HEK293T (cell line): ENCODE measurements around the gene HLA-DQB1.
A peak's percentile ranks its signal among the peaks of the same experiment; 100 is the strongest.
"Not testable (repeated sequence)": the region's sequence is repeated elsewhere in the genome, so short reads cannot be mapped to it uniquely, and the experiment has no call there.

Source experiments
- CTCF ChIA-PET: fragments of 350-600 bp; formaldehyde crosslinking; extraction: SDS; loops from one replicate; lab custom pipeline; 2021; ENCODE audit warnings: antibody characterized with exemption, inconsistent platforms; lab: Yijun Ruan, JAX
- POLR2A ChIA-PET: fragments of 350-600 bp; formaldehyde crosslinking; extraction: SDS; loops from one replicate; lab custom pipeline; 2020; ENCODE audit warnings: antibody characterized with exemption, inconsistent platforms; lab: Yijun Ruan, JAX
- DNase-seq: peaks from one replicate; pipeline ENCODE4 v3.0.0; 2012; ENCODE audit warnings: mixed read lengths; ENCODE audit errors: extremely low spot score
- ARNT ChIP-seq: fragments of 450-650 bp; IDR thresholded peaks from 2 replicates; pipeline ENCODE4 v1.6.1; 2017; ENCODE audit warnings: mild to moderate bottlenecking
- BHLHE40 ChIP-seq: fragments of 450-650 bp; IDR thresholded peaks from 2 replicates; pipeline ENCODE4 v1.6.1; 2016; ENCODE audit warnings: mild to moderate bottlenecking, moderate library complexity, borderline replicate concordance
- CTBP1 ChIP-seq: fragments of 450-650 bp; IDR thresholded peaks from 2 replicates; pipeline ENCODE4 v1.6.1; 2016; ENCODE audit warnings: borderline replicate concordance
- ELF4 ChIP-seq: fragments of 450-650 bp; IDR thresholded peaks from 2 replicates; pipeline ENCODE4 v1.6.1; 2017; ENCODE audit warnings: antibody characterized with exemption
- FOXA1 ChIP-seq: fragments of 450-650 bp; IDR thresholded peaks from 2 replicates; pipeline ENCODE4 v1.6.1; 2016; ENCODE audit warnings: mild to moderate bottlenecking
- FOXK2 ChIP-seq: fragments of 450-650 bp; IDR thresholded peaks from 2 replicates; pipeline ENCODE4 v1.6.1; 2016; ENCODE audit warnings: mild to moderate bottlenecking
- FOXM1 ChIP-seq: fragments of 450-650 bp; IDR thresholded peaks from 2 replicates; pipeline ENCODE4 v1.6.1; 2017; ENCODE audit warnings: mild to moderate bottlenecking, borderline replicate concordance
- HDGF ChIP-seq: fragments of 450-650 bp; IDR thresholded peaks from 2 replicates; pipeline ENCODE4 v1.6.1; 2017; ENCODE audit warnings: antibody characterized with exemption, borderline replicate concordance
- L3MBTL2 ChIP-seq: fragments of 450-650 bp; conservative IDR thresholded peaks from 2 replicates; pipeline ENCODE4 v1.6.1; 2016; ENCODE audit warnings: mild to moderate bottlenecking
- LEF1 ChIP-seq: fragments of 450-650 bp; IDR thresholded peaks from 2 replicates; pipeline ENCODE4 v1.6.1; 2017; ENCODE audit warnings: mild to moderate bottlenecking, borderline replicate concordance
- NFRKB ChIP-seq: fragments of 450-650 bp; IDR thresholded peaks from 2 replicates; pipeline ENCODE4 v1.6.1; 2016; ENCODE audit warnings: mild to moderate bottlenecking, moderate library complexity
- PKNOX1 ChIP-seq: fragments of 450-650 bp; IDR thresholded peaks from 2 replicates; pipeline ENCODE4 v1.6.1; 2016
- SP1 ChIP-seq: fragments of 450-650 bp; IDR thresholded peaks from 2 replicates; pipeline ENCODE4 v1.6.1; 2017
- SUZ12 ChIP-seq: fragments of 450-650 bp; IDR thresholded peaks from 2 replicates; pipeline ENCODE4 v1.6.1; 2016; ENCODE audit warnings: mild to moderate bottlenecking
- TARDBP ChIP-seq: fragments of 450-650 bp; IDR thresholded peaks from 2 replicates; pipeline ENCODE4 v1.6.1; 2016
- ZNF384 ChIP-seq: fragments of 450-650 bp; IDR thresholded peaks from 2 replicates; pipeline ENCODE4 v1.6.1; 2016

The HLA-DQB1 gene

GRCh38 chr6:32679492-32679891 is 13.0 kb upstream of the HLA-DQB1 start:
- POLR2A ChIA-PET = no interaction called here
- no peak for DNase-seq
- CTCF ChIA-PET = no interaction called here
- TF ChIP-seq FOXA1 = no peak
- no peak for TF ChIP-seq HDGF
- no peak for TF ChIP-seq ZNF384
- TF ChIP-seq CTBP1 = no peak
- TF ChIP-seq SUZ12 = no peak
- no peak for TF ChIP-seq FOXK2
- no peak for TF ChIP-seq NFRKB
- no peak for TF ChIP-seq ARNT
- no peak for TF ChIP-seq PKNOX1
- TF ChIP-seq L3MBTL2 = no peak
- no peak for TF ChIP-seq FOXM1
- no peak for TF ChIP-seq LEF1

GRCh38 chr6:32674123-32674522 is 7.7 kb upstream of the HLA-DQB1 start:
- CTCF ChIA-PET, DNase-seq, POLR2A ChIA-PET: not testable (repeated sequence)

GRCh38 chr6:32671908-32672307 is 5.5 kb upstream of the HLA-DQB1 start:
- CTCF ChIA-PET, POLR2A ChIA-PET, DNase-seq: not testable (repeated sequence)

GRCh38 chr6:32669893-32670292 is 3.4 kb upstream of the HLA-DQB1 start:
- ChIA-PET POLR2A (no interaction called here), CTCF (no interaction called here)
- no peak for DNase-seq
- no peak for TF ChIP-seq FOXK2
- no peak for TF ChIP-seq L3MBTL2
- no peak for TF ChIP-seq ELF4
- TF ChIP-seq SP1 = no peak
- TF ChIP-seq LEF1 = no peak

- ChIA-PET POLR2A (no interaction called here), CTCF (no interaction called here)
- TF ChIP-seq PKNOX1 = no peak
- no peak for TF ChIP-seq FOXM1
- TF ChIP-seq SP1 = no peak
- no peak for TF ChIP-seq ELF4
- TF ChIP-seq HDGF = no peak
- TF ChIP-seq BHLHE40 = no peak
- no peak for TF ChIP-seq SUZ12
- no peak for TF ChIP-seq ARNT
- no peak for TF ChIP-seq FOXK2
- no peak for TF ChIP-seq CTBP1
- TF ChIP-seq LEF1 = no peak
- no peak for TF ChIP-seq L3MBTL2
- TF ChIP-seq NFRKB = no peak
- no peak for TF ChIP-seq TARDBP
- no peak for TF ChIP-seq FOXA1
- TF ChIP-seq ZNF384 = no peak
- DNase-seq = no peak
Observed at GRCh38 chr6:32669240-32669639, 2.8 kb upstream of the HLA-DQB1 start.

GRCh38 chr6:32668226-32668747 is 1.8 kb upstream of the HLA-DQB1 start:
- TF ChIP-seq CTBP1 (no peak), FOXK2 (no peak)
- peak; percentile 39 for DNase-seq
- ChIA-PET CTCF (no interaction called here), POLR2A (no interaction called here)

- TF ChIP-seq CTBP1 = no peak
- CTCF ChIA-PET = interaction anchor here (0.6 to 1.4 kb wide), 2 partner anchors 43 to 269 kb away, joined by 3 to 4 read pairs; no protein-coding TSS in a partner anchor
- POLR2A ChIA-PET = interaction anchor here (1.1 kb wide), 1 partner anchor 33 kb away, joined by 3 read pairs; no protein-coding TSS in a partner anchor
- DNase-seq = no peak
Observed at GRCh38 chr6:32665661-32666060, 796 bp downstream of the HLA-DQB1 start.

- TF ChIP-seq FOXA1 (no peak), SP1 (no peak), ARNT (no peak), TARDBP (no peak), PKNOX1 (no peak), NFRKB (no peak), SUZ12 (no peak), FOXM1 (no peak), LEF1 (no peak), BHLHE40 (no peak), HDGF (no peak), FOXK2 (no peak)
- ChIA-PET CTCF (no interaction called here), POLR2A (no interaction called here)
- DNase-seq = no peak
Observed at GRCh38 chr6:32664827-32665362, 1.6 kb downstream of the HLA-DQB1 start.
